ENCODE data around the gene ACMSD.

- TF ChIP-seq CTCF (IDR thresholded peaks at IDR 0.05 in 4 of 5, conservative IDR thresholded peaks at IDR 0.05 in 1 of 5): no peak
- no peak for TF ChIP-seq POLR2A (IDR thresholded peaks at IDR 0.05)
These were observed 61.7 kb downstream of the ACMSD start for GRCh38 chr2:134900151-134900550.

Measured in gastrocnemius medialis (tissue), 4 donors.